ENCODE data around the gene AURKA. TPM values are rescaled to one million over a fixed set of nuclear protein-coding genes. Genes with fewer than 3 reads are reported as not detected.

The AURKA gene
- 10 to 100 TPM; 44.1 to 44.5 TPM for total RNA-seq

DNA sequence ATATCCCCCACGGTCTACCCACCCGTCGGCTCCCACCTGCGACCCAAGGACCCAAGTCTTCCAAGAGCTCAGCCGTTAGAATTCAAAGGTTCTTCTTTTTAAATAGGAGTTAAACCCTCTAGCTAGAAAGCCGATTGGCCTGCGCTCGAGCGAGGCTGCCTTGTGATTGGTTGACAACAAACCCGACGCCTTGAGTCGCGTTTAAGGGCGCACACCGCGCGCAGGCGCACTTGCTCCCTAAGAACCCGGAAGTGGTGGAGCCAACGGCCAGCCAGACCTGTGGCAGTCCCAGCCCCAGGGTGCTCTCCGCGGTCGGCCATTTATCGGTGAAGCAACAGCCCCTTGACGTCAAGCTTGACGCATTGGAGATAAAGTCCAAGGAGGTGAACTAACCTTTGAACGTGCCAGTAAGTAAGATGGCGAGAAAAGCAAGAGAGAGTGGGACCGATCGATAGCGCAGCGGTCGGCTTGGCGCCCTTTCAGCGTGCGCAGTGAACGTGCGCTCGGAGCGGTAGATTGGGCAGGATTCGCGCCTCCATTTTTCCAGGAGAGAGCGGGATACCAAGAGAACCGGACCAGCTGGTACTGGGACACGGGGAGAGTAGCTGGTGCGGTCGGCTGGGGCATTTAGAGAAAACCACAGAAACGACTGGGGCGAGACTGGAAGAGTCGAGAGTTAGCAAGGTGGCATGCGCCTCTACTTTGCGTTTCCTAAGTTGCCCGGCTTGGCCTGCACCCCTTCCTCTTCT is at the start of gene AURKA, which contains the start of gene CSTF1:
Gene AURKA (minus strand): TSS at position 84 of the 749 bp plus-strand sequence. CDS start 4,018 bp downstream, outside the sequence.
Gene CSTF1 (plus strand): TSS at position 514 of the 749 bp plus-strand sequence. CDS start 2,908 bp downstream, outside the sequence.

DNA sequence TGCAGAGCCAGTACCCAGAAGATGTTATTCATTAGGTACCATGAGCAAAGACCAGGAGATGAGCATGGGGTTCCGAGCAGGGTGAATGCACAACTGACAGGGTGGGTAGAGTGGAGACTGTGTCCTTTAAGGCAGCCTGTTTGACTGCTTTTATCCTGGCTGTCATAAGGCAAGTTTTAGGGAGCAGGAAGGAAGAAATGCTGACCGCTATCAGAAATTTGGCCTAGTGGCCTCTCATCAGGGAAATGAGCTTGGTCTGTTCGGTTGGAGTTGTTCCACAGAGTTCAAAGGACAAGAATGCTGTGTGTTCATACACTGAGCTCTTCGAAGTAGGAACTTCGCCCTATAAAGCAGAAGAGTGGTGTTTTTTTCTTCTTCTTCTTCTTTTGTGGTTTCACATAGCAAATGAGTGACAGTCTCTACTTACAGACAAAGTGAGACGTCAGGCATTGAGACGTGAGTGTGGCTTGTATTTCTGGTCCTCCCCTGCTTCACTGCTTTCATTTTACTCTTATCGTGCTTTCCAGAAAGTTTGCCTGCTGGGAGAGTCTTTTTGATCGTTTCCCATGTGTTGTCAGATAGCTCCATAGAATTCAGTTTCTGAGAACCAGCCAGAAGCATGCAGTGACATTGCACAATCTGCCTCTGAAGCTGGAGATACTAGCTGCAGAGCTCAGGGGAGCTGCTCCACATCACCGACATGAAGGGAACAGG is 19.9 kb upstream of the AURKA start, which contains the start of gene CASS4:
Gene CASS4 (plus strand): TSS at position 502 of the 714 bp plus-strand sequence. CDS start 199 bp downstream, at position 701.

GRCh38 chr20:56358600-56359211 is 33.3 kb downstream of the AURKA start, which contains the start of gene FAM210B:
Gene FAM210B, plus strand, starts transcription at chr20:56358974. Its CDS starts 32 bp downstream, at chr20:56359006.

Other genes with a start within 250 kb of the AURKA start
- gene MC3R, start 143.5 kb downstream of the AURKA start, total RNA-seq: not detected
- gene FAM210B, start 33.2 kb downstream of the AURKA start, total RNA-seq: 10 to 100 TPM; 10.4 to 10.8 TPM
- gene CSTF1, start 430 bp upstream of the AURKA start, total RNA-seq: 10 to 100 TPM; 48.3 to 52.4 TPM
- 1 to 10 TPM; 5.8 to 5.9 TPM for gene CASS4, start 20.0 kb upstream of the AURKA start, total RNA-seq
- gene RTF2, start 76.4 kb upstream of the AURKA start, total RNA-seq: 10 to 100 TPM; 95.4 to 98.4 TPM
- gene FAM209A, start 132.5 kb upstream of the AURKA start, total RNA-seq: 1 to 10 TPM; 2.4 TPM
- gene FAM209B, start 141.0 kb upstream of the AURKA start, total RNA-seq: 1 to 10 TPM; 1.1 to 1.3 TPM
- not detected for gene TFAP2C, start 237.1 kb upstream of the AURKA start, total RNA-seq